GM12872 (cell line): ENCODE measurements around the gene MSL1.
A peak's percentile ranks its signal among the peaks of the same experiment; 100 is the strongest.

Experiments used
- TF ChIP-seq, protein P1 (sequence below): IDR thresholded peaks from 3 replicates; pipeline ENCODE4 v1.5.1; 2011; ENCODE audit warnings: low read depth, mild to moderate bottlenecking, low read length, moderate library complexity; ENCODE audit not compliant: insufficient read depth

Gene MSL1

DNA sequence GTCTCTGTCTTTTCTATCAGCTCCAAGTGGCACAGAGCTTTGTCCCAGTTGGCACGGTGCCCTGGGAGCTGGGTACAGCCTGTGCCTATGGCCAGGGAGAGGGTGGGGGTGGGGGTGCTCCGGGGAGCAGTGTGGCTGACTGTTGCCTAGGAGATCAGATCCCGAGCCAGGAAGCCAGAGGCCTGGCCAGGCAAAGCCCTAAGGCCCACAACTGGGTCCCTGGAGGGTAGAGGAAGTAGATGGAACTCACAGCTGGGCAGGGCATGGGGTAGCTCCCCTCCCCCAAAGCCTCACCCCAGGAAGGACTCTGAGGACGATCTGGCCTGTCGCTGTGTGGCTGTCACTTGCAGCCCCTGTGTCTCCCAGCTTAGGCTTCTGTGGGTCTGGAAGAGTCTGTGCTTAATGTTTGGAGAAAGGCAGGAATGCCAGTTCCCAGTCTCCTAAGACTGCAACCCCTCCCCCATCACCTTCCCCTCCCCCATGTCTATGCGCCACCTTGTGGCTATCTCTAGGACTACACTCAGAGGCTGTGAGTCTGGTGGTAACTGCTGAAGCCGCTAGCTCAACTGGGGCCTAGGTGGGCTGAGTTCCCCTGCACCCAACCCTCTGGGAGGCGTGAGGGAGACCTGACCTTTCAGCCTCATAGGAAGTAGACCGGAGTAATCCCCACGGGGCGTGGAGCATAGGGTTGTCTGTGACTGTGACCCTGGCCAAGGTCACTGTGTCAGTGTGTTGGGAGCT, 46.4 kb upstream of the MSL1 start:
- TF ChIP-seq, protein P1, sequence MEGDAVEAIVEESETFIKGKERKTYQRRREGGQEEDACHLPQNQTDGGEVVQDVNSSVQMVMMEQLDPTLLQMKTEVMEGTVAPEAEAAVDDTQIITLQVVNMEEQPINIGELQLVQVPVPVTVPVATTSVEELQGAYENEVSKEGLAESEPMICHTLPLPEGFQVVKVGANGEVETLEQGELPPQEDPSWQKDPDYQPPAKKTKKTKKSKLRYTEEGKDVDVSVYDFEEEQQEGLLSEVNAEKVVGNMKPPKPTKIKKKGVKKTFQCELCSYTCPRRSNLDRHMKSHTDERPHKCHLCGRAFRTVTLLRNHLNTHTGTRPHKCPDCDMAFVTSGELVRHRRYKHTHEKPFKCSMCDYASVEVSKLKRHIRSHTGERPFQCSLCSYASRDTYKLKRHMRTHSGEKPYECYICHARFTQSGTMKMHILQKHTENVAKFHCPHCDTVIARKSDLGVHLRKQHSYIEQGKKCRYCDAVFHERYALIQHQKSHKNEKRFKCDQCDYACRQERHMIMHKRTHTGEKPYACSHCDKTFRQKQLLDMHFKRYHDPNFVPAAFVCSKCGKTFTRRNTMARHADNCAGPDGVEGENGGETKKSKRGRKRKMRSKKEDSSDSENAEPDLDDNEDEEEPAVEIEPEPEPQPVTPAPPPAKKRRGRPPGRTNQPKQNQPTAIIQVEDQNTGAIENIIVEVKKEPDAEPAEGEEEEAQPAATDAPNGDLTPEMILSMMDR: peak; percentile 95

DNA sequence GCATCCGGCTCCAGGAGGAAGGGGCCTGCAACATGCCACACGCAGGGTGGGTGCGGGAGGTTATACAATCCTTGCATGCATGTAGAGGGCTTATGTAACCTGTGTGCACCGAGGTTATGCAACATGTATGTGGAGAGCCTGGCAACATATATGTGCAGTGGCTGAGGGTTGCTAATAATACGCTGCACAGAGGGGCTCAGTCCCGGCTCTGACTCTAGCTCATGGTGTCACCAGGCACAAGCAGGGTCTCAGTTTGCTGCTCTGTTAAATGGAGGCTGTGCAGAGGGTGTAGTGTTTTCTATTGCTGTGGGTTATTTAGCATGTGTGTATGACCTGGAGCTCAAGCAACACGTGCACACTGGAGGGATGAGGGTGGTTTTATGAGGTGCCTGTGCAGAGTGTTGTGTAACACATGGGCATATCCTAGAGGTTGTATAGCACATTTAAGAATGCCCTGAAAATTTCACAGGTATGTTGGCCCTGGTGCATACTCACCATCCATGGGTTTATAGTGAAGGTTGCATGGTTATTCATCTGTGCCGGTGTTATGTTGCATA, 45.8 kb upstream of the MSL1 start:
- TF ChIP-seq, protein P1: no peak

DNA sequence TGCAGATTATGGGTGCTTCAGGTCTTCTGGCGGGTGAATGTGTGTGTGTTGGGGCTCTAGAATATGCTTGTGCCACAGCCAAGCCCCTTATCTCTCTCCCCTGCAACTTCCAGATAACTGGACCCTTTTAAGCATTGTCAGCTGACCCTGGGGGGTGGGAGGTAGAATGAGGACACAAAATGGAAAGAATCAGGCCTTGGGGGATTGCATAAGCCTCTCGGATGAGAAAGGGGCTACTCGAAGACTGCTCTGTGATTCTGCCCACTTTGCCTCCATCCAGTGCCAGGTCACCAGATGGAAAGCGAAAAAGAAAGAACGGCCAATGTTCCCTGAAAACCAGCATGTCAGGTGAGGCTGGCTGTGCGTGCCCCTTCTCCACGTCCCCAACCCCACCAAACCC, 45.2 kb upstream of the MSL1 start:
- TF ChIP-seq, protein P1: no peak

DNA sequence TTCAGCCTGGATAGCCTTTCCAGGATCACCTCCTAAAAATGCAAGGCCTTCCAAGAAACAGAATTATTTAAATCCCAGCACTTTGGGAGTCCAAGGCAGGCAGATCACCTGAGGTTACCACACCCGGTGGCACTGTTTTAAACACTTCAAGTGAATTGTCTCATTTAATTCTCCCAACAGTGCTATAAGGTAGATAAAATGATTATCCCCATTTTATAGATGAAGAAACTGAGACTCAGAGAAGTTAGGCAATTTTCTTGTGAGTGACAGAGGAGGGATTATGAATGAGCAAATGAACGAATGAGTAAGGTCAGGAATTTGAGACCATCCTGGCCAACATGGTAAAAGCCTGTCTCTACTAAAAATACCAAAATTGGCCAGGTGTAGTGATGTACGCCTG, 42.2 kb upstream of the MSL1 start:
- TF ChIP-seq, protein P1: no peak

- TF ChIP-seq, protein P1: no peak
These were observed 37.3 kb upstream of the MSL1 start for GRCh38 chr17:40084477-40084876.

- TF ChIP-seq, protein P1: peak; percentile 89
These were observed 35.4 kb upstream of the MSL1 start for GRCh38 chr17:40086150-40087044.
